IMR-90 (cell line): Measurements from ENCODE around the gene LRRC26. TPM values are rescaled to one million over a fixed set of nuclear protein-coding genes. Genes with fewer than 3 reads are reported as not detected.

Experiments used
- ATAC-seq: fragments of 200-7000 bp; cut with Tn5 transposase; 2 replicates; pipeline ENCODE4 v1.9.1; 2020; ENCODE audit warnings: low read depth, mild to moderate bottlenecking, moderate library complexity
- BruUV-seq: library from RNA; stranded (reverse); fragments of 400-500 nt; replicated peaks from 2 replicates; lab custom pipeline; 2021; lab: Mats Ljungman, UMichigan
- CTCF ChIA-PET: fragments of 300-600 bp; formaldehyde crosslinking; extraction: SDS; loops from one replicate; lab custom pipeline; 2021; ENCODE audit warnings: antibody characterized with exemption; lab: Yijun Ruan, JAX
- POLR2A ChIA-PET: fragments of 300-600 bp; sonication (Branson Sonifier 250); formaldehyde crosslinking; loops from one replicate; lab custom pipeline; 2022; ENCODE audit warnings: antibody characterized with exemption; ENCODE audit not compliant: unreplicated experiment; lab: Charles Lee
- DNase-seq: peaks from one replicate; pipeline ENCODE4 v3.0.0; 2013
- H2AFZ ChIP-seq: replicated peaks from 2 replicates; pipeline ENCODE3; 2013; ENCODE audit warnings: low read length, mild to moderate bottlenecking; ENCODE audit not compliant: poor library complexity
- H2AK5ac ChIP-seq: 2 replicates; pipeline ENCODE4 v1.6.1; 2013; ENCODE audit warnings: low read depth, low read length, inconsistent platforms
- H2AK9ac ChIP-seq: replicated peaks from 2 replicates; pipeline ENCODE3; 2013; ENCODE audit warnings: mild to moderate bottlenecking, low read depth, low read length, moderate library complexity; ENCODE audit not compliant: poor library complexity
- H2BK120ac ChIP-seq: 2 replicates; pipeline ENCODE4 v1.6.1; 2013; ENCODE audit warnings: low read depth, low read length, inconsistent platforms
- H2BK15ac ChIP-seq: 3 replicates; pipeline ENCODE4 v1.6.1; 2013; ENCODE audit warnings: low read depth, low read length, inconsistent platforms
- H2BK20ac ChIP-seq: 2 replicates; pipeline ENCODE4 v1.6.1; 2013; ENCODE audit warnings: low read depth, mild to moderate bottlenecking, inconsistent platforms, low read length, moderate library complexity
- H2BK5ac ChIP-seq: 2 replicates; pipeline ENCODE4 v1.6.1; 2013; ENCODE audit warnings: mild to moderate bottlenecking, low read depth, low read length, inconsistent platforms; ENCODE audit not compliant: poor library complexity, severe bottlenecking
- H3K14ac ChIP-seq: replicated peaks from 2 replicates; pipeline ENCODE4 v1.6.1; 2013; ENCODE audit warnings: low read depth, low read length, inconsistent platforms
- H3K18ac ChIP-seq: 2 replicates; pipeline ENCODE4 v1.6.1; 2013; ENCODE audit warnings: low read depth, low read length, control low read depth
- H3K23ac ChIP-seq: 2 replicates; pipeline ENCODE4 v1.6.1; 2013; ENCODE audit warnings: low read depth, low read length, inconsistent platforms
- H3K27ac ChIP-seq: 2 replicates; pipeline ENCODE4 v1.5.1; 2013; ENCODE audit warnings: mild to moderate bottlenecking, control low read depth, low read length; ENCODE audit not compliant: insufficient read depth
- H3K27me3 ChIP-seq: 2 replicates; pipeline ENCODE4 v1.6.1; 2013; ENCODE audit warnings: low read length; ENCODE audit not compliant: control insufficient read depth, insufficient read depth
- H3K36me3 ChIP-seq: 2 replicates; pipeline ENCODE4 v1.6.1; 2013; ENCODE audit warnings: low read length, mixed read lengths; ENCODE audit not compliant: control insufficient read depth, insufficient read depth
- H3K4ac ChIP-seq: 2 replicates; pipeline ENCODE4 v1.6.1; 2013; ENCODE audit warnings: low read depth, low read length, inconsistent platforms
- H3K4me1 ChIP-seq: 2 replicates; pipeline ENCODE4 v1.6.1; 2013; ENCODE audit warnings: low read length, mixed read lengths; ENCODE audit not compliant: control insufficient read depth, insufficient read depth
- H3K4me2 ChIP-seq: 2 replicates; pipeline ENCODE4 v1.6.1; 2013; ENCODE audit warnings: low read depth, mild to moderate bottlenecking, control low read depth, low read length, moderate library complexity
- H3K4me3 ChIP-seq: 2 replicates; pipeline ENCODE4 v1.5.1; 2013; ENCODE audit warnings: low read depth, mild to moderate bottlenecking, control low read depth, low read length, moderate library complexity; ENCODE audit not compliant: insufficient read depth
- H3K56ac ChIP-seq: 2 replicates; pipeline ENCODE4 v1.6.1; 2013; ENCODE audit warnings: low read length, inconsistent platforms; ENCODE audit not compliant: insufficient read depth; ENCODE audit errors: extremely low read depth
- H3K79me1 ChIP-seq, 2 experiments: 2 replicates each; pipeline ENCODE4 v1.6.1; 2013; ENCODE audit warnings: low read length in 2 of 2, inconsistent platforms in 1 of 2, low read depth in 1 of 2
- H3K9ac ChIP-seq: 2 replicates; pipeline ENCODE4 v1.6.1; 2013; ENCODE audit warnings: low read depth, low read length, control low read depth
- H3K9me1 ChIP-seq: 2 replicates; pipeline ENCODE4 v1.6.1; 2013; ENCODE audit warnings: low read length, inconsistent platforms; ENCODE audit not compliant: insufficient read depth
- H3K9me3 ChIP-seq: 2 replicates; pipeline ENCODE4 v1.6.1; 2013; ENCODE audit warnings: low read length; ENCODE audit not compliant: control insufficient read depth, insufficient read depth
- H4K20me1 ChIP-seq: 2 replicates; pipeline ENCODE4 v1.6.1; 2013; ENCODE audit warnings: low read length, inconsistent platforms; ENCODE audit not compliant: insufficient read depth
- H4K5ac ChIP-seq: 2 replicates; pipeline ENCODE4 v1.6.1; 2013; ENCODE audit warnings: mild to moderate bottlenecking, low read depth, low read length, control low read depth
- H4K8ac ChIP-seq, 2 experiments: 2 replicates each; pipeline ENCODE4 v1.6.1; 2013; ENCODE audit warnings: low read depth in 2 of 2, low read length in 2 of 2, control low read depth in 1 of 2, inconsistent platforms in 1 of 2
- H4K91ac ChIP-seq: 2 replicates; pipeline ENCODE4 v1.6.1; 2013; ENCODE audit warnings: low read depth, low read length, inconsistent platforms; ENCODE audit not compliant: insufficient read depth
- CEBPB ChIP-seq: IDR thresholded peaks from 2 replicates; pipeline ENCODE4 v1.6.1; 2012; ENCODE audit warnings: low read depth, low read length, improper control_type of control experiment
- ELK1 ChIP-seq: fragments of 150-350 bp; IDR thresholded peaks from 2 replicates; pipeline ENCODE4 v1.6.1; 2016; ENCODE audit warnings: low read depth, mild to moderate bottlenecking, low read length, moderate library complexity, borderline replicate concordance
- MAFK ChIP-seq: IDR thresholded peaks from 2 replicates; pipeline ENCODE4 v1.6.1; 2012; ENCODE audit warnings: low read depth, low read length, improper control_type of control experiment
- MXI1 ChIP-seq: IDR thresholded peaks from 2 replicates; pipeline ENCODE4 v1.6.1; 2012; ENCODE audit warnings: low read depth, mild to moderate bottlenecking, low read length, moderate library complexity, borderline replicate concordance
- NFE2L2 ChIP-seq: fragments of 150-350 bp; IDR thresholded peaks from 2 replicates; pipeline ENCODE4 v1.6.1; 2016; ENCODE audit warnings: low read depth, mild to moderate bottlenecking, low read length
- RAD21 ChIP-seq: IDR thresholded peaks from 2 replicates; pipeline ENCODE4 v1.6.1; 2012; ENCODE audit warnings: low read length, improper control_type of control experiment
- RFX5 ChIP-seq: IDR thresholded peaks from 2 replicates; pipeline ENCODE4 v1.8.0; 2012; ENCODE audit warnings: low read depth, mild to moderate bottlenecking, low read length, moderate library complexity
- WGBS, 2 experiments: methylation state at CpG; one replicate each; pipeline versions ENCODE4 v1.1.5 to v1.1.7; 2013; ENCODE audit warnings: missing lambda C conversion rate in 2 of 2; ENCODE audit not compliant: insufficient read length in 1 of 2; ENCODE audit errors: extremely low coverage in 2 of 2; 5-methylcytosine and 5-hydroxymethylcytosine counted together
- dilution Hi-C: fragments of 300-500 bp; cut with HindIII; formaldehyde crosslinking; loops from one replicate; pipeline ENCODE4 v1.14.3; 2018; ENCODE audit warnings: low sequenced_read_pairs; ENCODE audit not compliant: unreplicated experiment
- in situ Hi-C: fragments of 300-500 bp; cut with MboI; formaldehyde crosslinking; loops from 3 replicates; pipeline ENCODE4 v1.14.3; 2019; ENCODE audit warnings: low sequenced_read_pairs, inconsistent platforms, mixed read lengths
- intact Hi-C: fragments of 100-400 bp; cut with micrococcal nuclease; formaldehyde crosslinking; loops from 2 replicates; pipeline ENCODE4 v1.10.0; 2022
- polyA plus RNA-seq, 3 experiments: library from polyadenylated mRNA; depleted of rRNA; stranded (reverse); fragments of >200 nt; gene quantifications; 2 replicates each; pipeline ENCODE4 v1.2.3, GENCODE V29; 2012; ENCODE audit warnings: low replicate concordance in 1 of 3
- total RNA-seq: library from RNA; depleted of rRNA; stranded (reverse); fragments of >200 nt; gene quantifications from 2 replicates; pipeline ENCODE4 v1.2.3, GENCODE V29; 2012

The LRRC26 gene
- total and polyA plus RNA-seq, 2 of the 4 experiments (the other 2 are of a cell fraction), result not detected

GRCh38 chr9:137192859-137193258, 23.0 kb upstream of the LRRC26 start:
- Histone ChIP-seq H2BK120ac (no peak overlapping the region), H4K20me1 (peaks cover 36% of the 10 kb centered on the region), H2AFZ (no peak overlapping the region), H3K27ac (no peak overlapping the region), H3K9me3 (no peaks in the 10 kb centered on the region), H3K36me3 (peaks cover 26% of the 10 kb centered on the region), H3K79me1 (peaks cover 5 to 72% of the 10 kb centered on the region in 2 experiments), H3K4me1 (peaks cover 11% of the 10 kb centered on the region), H3K4me3 (no peak overlapping the region), H3K18ac (no peak overlapping the region), H3K27me3 (no peaks in the 10 kb centered on the region), H3K9ac (no peak overlapping the region), H2AK5ac (no peak overlapping the region), H3K4ac (no peak overlapping the region), H4K5ac (no peak overlapping the region), H2BK15ac (no peak overlapping the region), H2BK5ac (no peak overlapping the region), H4K91ac (no peak overlapping the region), H3K56ac (no peak overlapping the region), H2AK9ac (no peak overlapping the region), H2BK20ac (no peak overlapping the region), H3K4me2 (no peak overlapping the region), H4K8ac (no peak overlapping the region), H3K14ac (no peak overlapping the region), H3K23ac (no peak overlapping the region), H3K9me1 (no peaks in the 10 kb centered on the region)
- ATAC-seq, result no peak
- no CpG with 5 or more reads among the region's 2 CpGs for WGBS, 2 experiments
- intact Hi-C loops, result no loop called here
- dilution Hi-C loops, result no loop called here
- ChIA-PET CTCF (no interaction called here), POLR2A (no interaction called here)
- BruUV-seq, result no TSS peak
- in situ Hi-C loops, result no loop called here
- no peak for TF ChIP-seq CEBPB
- no peak for TF ChIP-seq RFX5
- TF ChIP-seq MAFK, result no peak
- TF ChIP-seq ELK1, result no peak
- TF ChIP-seq MXI1, result no peak
- TF ChIP-seq RAD21, result no peak
- TF ChIP-seq NFE2L2, result no peak
- no peak for DNase-seq
